K562 (cell line): Measurements from ENCODE around the gene SLC3A2. TPM values are rescaled to one million over a fixed set of nuclear protein-coding genes. Genes with fewer than 3 reads are reported as not detected.
"Not testable (repeated sequence)": the region's sequence is repeated elsewhere in the genome, so short reads cannot be mapped to it uniquely, and the experiment has no call there.

Experiments
- ILK ChIP-seq: fragments of 450-650 bp; IDR thresholded peaks from 2 replicates; pipeline ENCODE4 v1.6.1; 2016; ENCODE audit warnings: missing genetic modification characterization, low read depth, mild to moderate bottlenecking, missing compliant biosample characterization, moderate library complexity, borderline replicate concordance
- KLF6 ChIP-seq: fragments of 250-450 bp; sonication (Bioruptor Pico); IDR thresholded peaks from 2 replicates; pipeline ENCODE4 v1.4.0; 2020; ENCODE audit warnings: mild to moderate bottlenecking, moderate library complexity, borderline replicate concordance
- MECOM ChIP-seq: fragments of 250-450 bp; sonication (Bioruptor Pico); IDR thresholded peaks from 2 replicates; pipeline ENCODE4 v1.8.0; 2022; ENCODE audit warnings: inconsistent platforms
- NR2C1 ChIP-seq, 2 experiments: fragments of 450-650 bp; IDR thresholded peaks; 2 replicates each; pipeline ENCODE4 v1.6.1; 2017; ENCODE audit warnings: mild to moderate bottlenecking in 2 of 2, antibody characterized with exemption in 1 of 2, inconsistent platforms in 1 of 2, missing compliant biosample characterization in 1 of 2, missing genetic modification characterization in 1 of 2
- PYGO2 ChIP-seq: fragments of 450-650 bp; IDR thresholded peaks from 2 replicates; pipeline ENCODE4 v1.6.1; 2016; ENCODE audit warnings: mild to moderate bottlenecking, missing genetic modification characterization, moderate library complexity, missing compliant biosample characterization
- SMAD4 ChIP-seq: fragments of 250-450 bp; sonication (Bioruptor Pico); conservative IDR thresholded peaks from 2 replicates; pipeline ENCODE4 v1.8.0; 2021; ENCODE audit warnings: inconsistent platforms, mild to moderate bottlenecking, moderate library complexity
- TEAD1 ChIP-seq, 2 experiments: fragments of 450-650 bp in 1 of 2; sonication (generic) in 1 of 2; formaldehyde crosslinking; IDR thresholded peaks; 2 replicates each; pipeline versions ENCODE4 v1.4.0 to v1.8.0; 2020 to 2022; ENCODE audit warnings: mild to moderate bottlenecking in 2 of 2, missing genetic modification reagents in 1 of 2
- ZBTB17 ChIP-seq: fragments of 450-650 bp; formaldehyde crosslinking; IDR thresholded peaks from 2 replicates; pipeline ENCODE4 v1.4.0; 2020; ENCODE audit warnings: mild to moderate bottlenecking
- ZNF165 ChIP-seq: fragments of 250-450 bp; sonication (Bioruptor Pico); IDR thresholded peaks from 2 replicates; pipeline ENCODE4 v1.4.0; 2020; ENCODE audit warnings: borderline replicate concordance
- ZNF239 ChIP-seq: fragments of 250-450 bp; sonication (Bioruptor Pico); IDR thresholded peaks from 2 replicates; pipeline ENCODE4 v1.4.0; 2020; ENCODE audit warnings: mild to moderate bottlenecking
- ZNF583 ChIP-seq: fragments of 250-450 bp; sonication (Bioruptor Pico); IDR thresholded peaks from 2 replicates; pipeline ENCODE4 v1.4.0; 2020
- ZNF586 ChIP-seq: fragments of 450-650 bp; formaldehyde crosslinking; conservative IDR thresholded peaks from 2 replicates; pipeline ENCODE4 v1.4.0; 2020; ENCODE audit warnings: mild to moderate bottlenecking, moderate library complexity
- polyA plus RNA-seq, 8 experiments: library from polyadenylated mRNA; depleted of rRNA in 4 of 8; stranded (reverse) in 5 of 8; unstranded in 3 of 8; fragments of >200 nt; fragmentation: Nextera tagmentation in 2 of 8; fragmentation: Illumina TruSeq in 1 of 8; extraction: Ambion mirVana in 2 of 8; extraction: Trizol in 1 of 8; gene quantifications; 2 replicates each; pipeline versions ENCODE4 v1.2.1 to v1.2.3, GENCODE V29; 2011 to 2014; ENCODE audit warnings: inconsistent platforms in 1 of 8, missing spikeins in 1 of 8
- total RNA-seq, 7 experiments: library from RNA; depleted of rRNA in 6 of 7; stranded (reverse); fragments of >200 nt in 6 of 7; fragmentation: Illumina TruSeq in 2 of 7; extraction: Trizol in 2 of 7; gene quantifications; 2 replicates each; pipeline versions ENCODE4 v1.2.1 to v1.2.3, GENCODE V29; 2011 to 2021; ENCODE audit warnings: low replicate concordance in 1 of 7
- TF ChIP-seq, protein P1 (sequence below): fragments of 450-650 bp; IDR thresholded peaks from 2 replicates; pipeline ENCODE4 v1.6.1; 2017; ENCODE audit warnings: antibody characterized with exemption, mild to moderate bottlenecking
- TF ChIP-seq, protein P2 (sequence below): fragments of 450-650 bp; IDR thresholded peaks from 2 replicates; pipeline ENCODE4 v1.6.1; 2016; ENCODE audit warnings: missing biosample characterization, missing genetic modification characterization
- TF ChIP-seq, protein P3 (sequence below): fragments of 450-650 bp; IDR thresholded peaks from 2 replicates; pipeline ENCODE4 v1.6.1; 2018; ENCODE audit not compliant: partially characterized antibody
- TF ChIP-seq, protein P4 (sequence below), 3 experiments: fragments of 200-800 bp in 1 of 3; sonication (Bioruptor generic) in 1 of 3; sonication (generic) in 1 of 3; formaldehyde crosslinking in 1 of 3; IDR thresholded peaks; 2 replicates each; pipeline versions ENCODE4 v1.6.1 to v1.8.0; 2016 to 2022; ENCODE audit warnings: mild to moderate bottlenecking in 2 of 3, missing compliant biosample characterization in 2 of 3, missing genetic modification characterization in 2 of 3, missing genetic modification reagents in 1 of 3

Gene SLC3A2
- total and polyA plus RNA-seq, 9 of the 15 experiments (the other 6 are each of a cell fraction or from before 2014, with no cell fraction given) = 20.0 to 296 (median 214) TPM

DNA sequence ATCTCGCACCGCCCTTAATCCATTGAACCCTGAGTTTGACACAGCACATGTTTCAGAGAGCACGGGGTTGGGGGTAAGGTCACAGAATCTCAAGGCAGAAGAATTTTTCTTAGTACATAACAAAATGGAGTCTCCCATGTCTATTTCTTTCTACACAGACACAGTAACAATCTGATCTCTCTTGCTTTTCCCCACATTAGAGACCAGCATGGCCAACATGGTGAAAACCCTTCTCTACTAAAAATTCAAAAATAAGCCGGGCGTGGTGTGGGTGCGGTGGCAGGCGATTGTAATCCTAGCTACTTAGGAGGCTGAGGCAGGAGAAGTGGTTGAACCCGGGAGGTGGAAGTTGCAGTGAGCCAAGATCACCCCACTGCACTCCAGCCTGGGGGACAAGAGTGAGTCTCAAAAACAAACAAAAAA lies 21.4 kb upstream of the SLC3A2 start (continued):
- TF ChIP-seq, protein P1, sequence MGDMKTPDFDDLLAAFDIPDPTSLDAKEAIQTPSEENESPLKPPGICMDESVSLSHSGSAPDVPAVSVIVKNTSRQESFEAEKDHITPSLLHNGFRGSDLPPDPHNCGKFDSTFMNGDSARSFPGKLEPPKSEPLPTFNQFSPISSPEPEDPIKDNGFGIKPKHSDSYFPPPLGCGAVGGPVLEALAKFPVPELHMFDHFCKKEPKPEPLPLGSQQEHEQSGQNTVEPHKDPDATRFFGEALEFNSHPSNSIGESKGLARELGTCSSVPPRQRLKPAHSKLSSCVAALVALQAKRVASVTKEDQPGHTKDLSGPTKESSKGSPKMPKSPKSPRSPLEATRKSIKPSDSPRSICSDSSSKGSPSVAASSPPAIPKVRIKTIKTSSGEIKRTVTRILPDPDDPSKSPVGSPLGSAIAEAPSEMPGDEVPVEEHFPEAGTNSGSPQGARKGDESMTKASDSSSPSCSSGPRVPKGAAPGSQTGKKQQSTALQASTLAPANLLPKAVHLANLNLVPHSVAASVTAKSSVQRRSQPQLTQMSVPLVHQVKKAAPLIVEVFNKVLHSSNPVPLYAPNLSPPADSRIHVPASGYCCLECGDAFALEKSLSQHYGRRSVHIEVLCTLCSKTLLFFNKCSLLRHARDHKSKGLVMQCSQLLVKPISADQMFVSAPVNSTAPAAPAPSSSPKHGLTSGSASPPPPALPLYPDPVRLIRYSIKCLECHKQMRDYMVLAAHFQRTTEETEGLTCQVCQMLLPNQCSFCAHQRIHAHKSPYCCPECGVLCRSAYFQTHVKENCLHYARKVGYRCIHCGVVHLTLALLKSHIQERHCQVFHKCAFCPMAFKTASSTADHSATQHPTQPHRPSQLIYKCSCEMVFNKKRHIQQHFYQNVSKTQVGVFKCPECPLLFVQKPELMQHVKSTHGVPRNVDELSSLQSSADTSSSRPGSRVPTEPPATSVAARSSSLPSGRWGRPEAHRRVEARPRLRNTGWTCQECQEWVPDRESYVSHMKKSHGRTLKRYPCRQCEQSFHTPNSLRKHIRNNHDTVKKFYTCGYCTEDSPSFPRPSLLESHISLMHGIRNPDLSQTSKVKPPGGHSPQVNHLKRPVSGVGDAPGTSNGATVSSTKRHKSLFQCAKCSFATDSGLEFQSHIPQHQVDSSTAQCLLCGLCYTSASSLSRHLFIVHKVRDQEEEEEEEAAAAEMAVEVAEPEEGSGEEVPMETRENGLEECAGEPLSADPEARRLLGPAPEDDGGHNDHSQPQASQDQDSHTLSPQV = peak; percentile 97
- TF ChIP-seq ZNF583 (peak; percentile 62; the same call in 1 of the 2 replicates), ZNF586 (CRISPR knock-in tag) (peak; percentile 58; the same call in 1 of the 2 replicates), ILK (tag) (peak; percentile 53), PYGO2 (tag) (peak; percentile 79; the same call in 1 of the 2 replicates), KLF6 (peak; percentile 76; the same call in 1 of the 2 replicates), ZBTB17 (CRISPR knock-in tag) (peak; percentile 77; the same call in 1 of the 2 replicates), TEAD1 (CRISPR knock-in tag; IDR thresholded peaks at IDR 0.05) (peak in 1 of 2 experiments; percentile 53; a peak in 1 of 4 replicates), ZNF239 (CRISPR knock-in tag) (peak; percentile 22; the same call in 1 of the 2 replicates), SMAD4 (CRISPR knock-in tag) (peak; percentile 66; the same call in 1 of the 2 replicates), MECOM (0 out of 2 replicates have a peak, but pooled peaks have one; percentile 35), NR2C1 (tag; IDR thresholded peaks at IDR 0.05) (peak; percentile 51; the same call in 1 of the 2 replicates), ZNF165 (CRISPR knock-in tag) (0 out of 2 replicates have a peak, but pooled peaks have one; percentile 53)
- TF ChIP-seq, protein P2, sequence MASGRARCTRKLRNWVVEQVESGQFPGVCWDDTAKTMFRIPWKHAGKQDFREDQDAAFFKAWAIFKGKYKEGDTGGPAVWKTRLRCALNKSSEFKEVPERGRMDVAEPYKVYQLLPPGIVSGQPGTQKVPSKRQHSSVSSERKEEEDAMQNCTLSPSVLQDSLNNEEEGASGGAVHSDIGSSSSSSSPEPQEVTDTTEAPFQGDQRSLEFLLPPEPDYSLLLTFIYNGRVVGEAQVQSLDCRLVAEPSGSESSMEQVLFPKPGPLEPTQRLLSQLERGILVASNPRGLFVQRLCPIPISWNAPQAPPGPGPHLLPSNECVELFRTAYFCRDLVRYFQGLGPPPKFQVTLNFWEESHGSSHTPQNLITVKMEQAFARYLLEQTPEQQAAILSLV = 0 out of 2 replicates have a peak, but pooled peaks have one; percentile 41
- TF ChIP-seq NR2C1 (IDR thresholded peaks at IDR 0.05) = not testable (repeated sequence)
- TF ChIP-seq, protein P3, sequence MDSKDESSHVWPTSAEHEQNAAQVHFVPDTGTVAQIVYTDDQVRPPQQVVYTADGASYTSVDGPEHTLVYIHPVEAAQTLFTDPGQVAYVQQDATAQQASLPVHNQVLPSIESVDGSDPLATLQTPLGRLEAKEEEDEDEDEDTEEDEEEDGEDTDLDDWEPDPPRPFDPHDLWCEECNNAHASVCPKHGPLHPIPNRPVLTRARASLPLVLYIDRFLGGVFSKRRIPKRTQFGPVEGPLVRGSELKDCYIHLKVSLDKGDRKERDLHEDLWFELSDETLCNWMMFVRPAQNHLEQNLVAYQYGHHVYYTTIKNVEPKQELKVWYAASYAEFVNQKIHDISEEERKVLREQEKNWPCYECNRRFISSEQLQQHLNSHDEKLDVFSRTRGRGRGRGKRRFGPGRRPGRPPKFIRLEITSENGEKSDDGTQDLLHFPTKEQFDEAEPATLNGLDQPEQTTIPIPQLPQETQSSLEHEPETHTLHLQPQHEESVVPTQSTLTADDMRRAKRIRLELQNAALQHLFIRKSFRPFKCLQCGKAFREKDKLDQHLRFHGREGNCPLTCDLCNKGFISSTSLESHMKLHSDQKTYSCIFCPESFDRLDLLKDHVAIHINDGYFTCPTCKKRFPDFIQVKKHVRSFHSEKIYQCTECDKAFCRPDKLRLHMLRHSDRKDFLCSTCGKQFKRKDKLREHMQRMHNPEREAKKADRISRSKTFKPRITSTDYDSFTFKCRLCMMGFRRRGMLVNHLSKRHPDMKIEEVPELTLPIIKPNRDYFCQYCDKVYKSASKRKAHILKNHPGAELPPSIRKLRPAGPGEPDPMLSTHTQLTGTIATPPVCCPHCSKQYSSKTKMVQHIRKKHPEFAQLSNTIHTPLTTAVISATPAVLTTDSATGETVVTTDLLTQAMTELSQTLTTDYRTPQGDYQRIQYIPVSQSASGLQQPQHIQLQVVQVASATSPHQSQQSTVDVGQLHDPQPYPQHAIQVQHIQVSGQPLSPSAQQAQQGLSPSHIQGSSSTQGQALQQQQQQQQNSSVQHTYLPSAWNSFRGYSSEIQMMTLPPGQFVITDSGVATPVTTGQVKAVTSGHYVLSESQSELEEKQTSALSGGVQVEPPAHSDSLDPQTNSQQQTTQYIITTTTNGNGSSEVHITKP = peak; percentile 60
- TF ChIP-seq, protein P4, sequence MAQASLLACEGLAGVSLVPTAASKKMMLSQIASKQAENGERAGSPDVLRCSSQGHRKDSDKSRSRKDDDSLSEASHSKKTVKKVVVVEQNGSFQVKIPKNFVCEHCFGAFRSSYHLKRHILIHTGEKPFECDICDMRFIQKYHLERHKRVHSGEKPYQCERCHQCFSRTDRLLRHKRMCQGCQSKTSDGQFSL (CRISPR knock-in tag; IDR thresholded peaks at IDR 0.05) = not testable (repeated sequence)
- TF ChIP-seq, protein P4 (tag; IDR thresholded peaks at IDR 0.05) = peak in 1 of 2 experiments; percentile 82; a peak in 2 of 4 replicates
